Lower leg skin (tissue), 3 donors: Measurements from ENCODE around the gene ZMYND15.

Source experiments
- POLR2A ChIP-seq, 2 donors: fragments of 450-650 bp; IDR thresholded peaks; one replicate each; pipeline ENCODE4 v1.6.1; 2016 to 2017; ENCODE audit warnings: antibody characterized with exemption in 2 of 2, mild to moderate bottlenecking in 1 of 2, moderate library complexity in 1 of 2
- TF ChIP-seq, protein P1 (sequence below), 3 donors: fragments of 450-650 bp; IDR thresholded peaks; one replicate each; pipeline ENCODE4 v1.5.1; 2016; ENCODE audit warnings: antibody characterized with exemption in 3 of 3, mild to moderate bottlenecking in 3 of 3, moderate library complexity in 2 of 3

DNA sequence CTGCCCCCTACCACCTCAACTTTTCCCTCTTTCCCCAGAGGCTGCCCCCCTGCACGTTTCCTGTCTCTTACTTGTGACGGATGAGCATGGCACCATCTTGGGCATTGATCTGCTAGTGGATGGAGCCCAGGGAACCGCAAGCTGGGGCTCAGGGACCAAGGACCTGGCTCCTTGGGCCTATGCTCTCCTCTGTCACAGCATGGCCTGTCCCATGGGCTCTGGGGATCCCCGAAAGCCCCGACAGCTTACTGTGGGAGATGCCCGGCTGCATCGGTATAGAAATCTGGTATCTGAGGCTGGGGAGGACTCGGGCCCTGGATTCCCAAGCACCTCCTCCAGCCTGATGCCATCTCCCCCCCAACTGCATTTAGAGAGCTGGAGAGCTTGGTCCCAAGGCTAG is 1.9 kb downstream of the ZMYND15 start:
- TF ChIP-seq, protein P1, sequence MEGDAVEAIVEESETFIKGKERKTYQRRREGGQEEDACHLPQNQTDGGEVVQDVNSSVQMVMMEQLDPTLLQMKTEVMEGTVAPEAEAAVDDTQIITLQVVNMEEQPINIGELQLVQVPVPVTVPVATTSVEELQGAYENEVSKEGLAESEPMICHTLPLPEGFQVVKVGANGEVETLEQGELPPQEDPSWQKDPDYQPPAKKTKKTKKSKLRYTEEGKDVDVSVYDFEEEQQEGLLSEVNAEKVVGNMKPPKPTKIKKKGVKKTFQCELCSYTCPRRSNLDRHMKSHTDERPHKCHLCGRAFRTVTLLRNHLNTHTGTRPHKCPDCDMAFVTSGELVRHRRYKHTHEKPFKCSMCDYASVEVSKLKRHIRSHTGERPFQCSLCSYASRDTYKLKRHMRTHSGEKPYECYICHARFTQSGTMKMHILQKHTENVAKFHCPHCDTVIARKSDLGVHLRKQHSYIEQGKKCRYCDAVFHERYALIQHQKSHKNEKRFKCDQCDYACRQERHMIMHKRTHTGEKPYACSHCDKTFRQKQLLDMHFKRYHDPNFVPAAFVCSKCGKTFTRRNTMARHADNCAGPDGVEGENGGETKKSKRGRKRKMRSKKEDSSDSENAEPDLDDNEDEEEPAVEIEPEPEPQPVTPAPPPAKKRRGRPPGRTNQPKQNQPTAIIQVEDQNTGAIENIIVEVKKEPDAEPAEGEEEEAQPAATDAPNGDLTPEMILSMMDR (IDR thresholded peaks at IDR 0.05): no peak
- TF ChIP-seq POLR2A (IDR thresholded peaks at IDR 0.05): no peak
